K562 (cell line): ENCODE results near the gene MRPL4. TPM values are rescaled to one million over a fixed set of nuclear protein-coding genes. Genes with fewer than 3 reads are reported as not detected.

ENCODE experiments used
- AFF4 ChIP-seq: sonication (generic); formaldehyde crosslinking; IDR thresholded peaks from 2 replicates; pipeline ENCODE4 v1.8.0; 2023; ENCODE audit warnings: mild to moderate bottlenecking, missing genetic modification reagents
- CC2D1A ChIP-seq: fragments of 450-650 bp; IDR thresholded peaks from 2 replicates; pipeline ENCODE4 v1.6.1; 2017; ENCODE audit warnings: mild to moderate bottlenecking
- CHAMP1 ChIP-seq: fragments of 450-650 bp; IDR thresholded peaks from 2 replicates; pipeline ENCODE4 v1.6.1; 2016; ENCODE audit warnings: mild to moderate bottlenecking
- HMBOX1 ChIP-seq: sonication (generic); IDR thresholded peaks from 2 replicates; pipeline ENCODE4 v1.6.1; 2016
- HMGN3 ChIP-seq: IDR thresholded peaks from 2 replicates; pipeline ENCODE4 v1.6.1; 2011; ENCODE audit warnings: borderline replicate concordance, low read depth, mild to moderate bottlenecking, mixed read lengths, low read length; ENCODE audit not compliant: insufficient read length; ENCODE audit errors: extremely low read depth
- PATZ1 ChIP-seq: fragments of 250-450 bp; sonication (Bioruptor Pico); IDR thresholded peaks from 2 replicates; pipeline ENCODE4 v1.5.0; 2020; ENCODE audit warnings: mild to moderate bottlenecking, borderline replicate concordance
- PBX2 ChIP-seq, 2 experiments: IDR thresholded peaks in 1 of 2; conservative IDR thresholded peaks in 1 of 2; 2 replicates each; pipeline ENCODE4 v1.6.1; 2016; ENCODE audit warnings: low read depth in 2 of 2, mild to moderate bottlenecking in 1 of 2, missing compliant biosample characterization in 1 of 2, missing genetic modification characterization in 1 of 2, moderate library complexity in 1 of 2
- STAT6 ChIP-seq: sonication (generic); formaldehyde crosslinking; IDR thresholded peaks from 2 replicates; pipeline ENCODE4 v1.8.1; 2023; ENCODE audit warnings: mild to moderate bottlenecking, missing genetic modification reagents
- polyA plus RNA-seq, 8 experiments: library from polyadenylated mRNA; depleted of rRNA in 4 of 8; stranded (reverse) in 5 of 8; unstranded in 3 of 8; fragments of >200 nt; fragmentation: Nextera tagmentation in 2 of 8; fragmentation: Illumina TruSeq in 1 of 8; extraction: Ambion mirVana in 2 of 8; extraction: Trizol in 1 of 8; gene quantifications; 2 replicates each; pipeline versions ENCODE4 v1.2.1 to v1.2.3, GENCODE V29; 2011 to 2014; ENCODE audit warnings: inconsistent platforms in 1 of 8, missing spikeins in 1 of 8
- total RNA-seq, 7 experiments: library from RNA; depleted of rRNA in 6 of 7; stranded (reverse); fragments of >200 nt in 6 of 7; fragmentation: Illumina TruSeq in 2 of 7; extraction: Trizol in 2 of 7; gene quantifications; 2 replicates each; pipeline versions ENCODE4 v1.2.1 to v1.2.3, GENCODE V29; 2011 to 2021; ENCODE audit warnings: low replicate concordance in 1 of 7

The MRPL4 gene
- total and polyA plus RNA-seq, 9 of the 15 experiments (the other 6 are each of a cell fraction or from before 2014, with no cell fraction given) = 1.4 to 239 (median 64.9) TPM

- TF ChIP-seq CHAMP1 (no peak), HMBOX1 (no peak), AFF4 (CRISPR knock-in tag) (no peak), PATZ1 (CRISPR knock-in tag) (no peak), HMGN3 (peak; percentile 23), CC2D1A (peak; percentile 80), STAT6 (CRISPR knock-in tag) (peak; percentile 46; the same call in 1 of the 2 replicates), PBX2 (CRISPR knock-in tag; IDR thresholded peaks at IDR 0.05; ENCODE audit: low read depth) (no peak), PBX2 (tag; conservative IDR thresholded peaks at IDR 0.05; ENCODE audit: low read depth) (no peak)
These were observed 17.5 kb downstream of the MRPL4 start (continued) for GRCh38 chr19:10269333-10270179.
